HCT116 (cell line): ENCODE measurements around the gene GDPD3. TPM values are rescaled to one million over a fixed set of nuclear protein-coding genes. Genes with fewer than 3 reads are reported as not detected.

Source experiments
- ATAC-seq: fragments of 200-7000 bp; cut with Tn5 transposase; 2 replicates; pipeline ENCODE4 v1.9.1; 2020; ENCODE audit warnings: mild to moderate bottlenecking, moderate library complexity
- BruUV-seq: library from RNA; stranded (reverse); fragments of 400-500 nt; replicated peaks from 2 replicates; lab custom pipeline; 2021; lab: Mats Ljungman, UMichigan
- CTCF ChIA-PET: fragments of 300-600 bp; sonication (Branson Sonifier 250); formaldehyde crosslinking; loops from one replicate; lab custom pipeline; 2021; ENCODE audit warnings: antibody characterized with exemption; lab: Charles Lee
- POLR2A ChIA-PET: fragments of 300-600, 350-600 bp; sonication (Branson Sonifier 250); formaldehyde crosslinking; loops from one replicate; lab custom pipeline; 2021; ENCODE audit warnings: antibody characterized with exemption; lab: Charles Lee
- RAD21 ChIA-PET, 2 experiments: fragments of 300-600 bp; sonication (Branson Sonifier 250); formaldehyde crosslinking; loops; one replicate each; lab custom pipeline; 2023; ENCODE audit warnings: low total read pairs in 2 of 2; ENCODE audit not compliant: uncharacterized antibody in 2 of 2, unreplicated experiment in 2 of 2, low non-redundant PET in 1 of 2; lab: Charles Lee
- DNase-seq: peaks from one replicate; pipeline ENCODE4 v3.0.0-alpha.2; 2010; ENCODE audit warnings: low read depth, low spot score
- H2AFZ ChIP-seq: fragments of 200-600 bp; shearing (Covaris generic), sonication (generic); 2 replicates; pipeline ENCODE4 v1.6.1; 2017; ENCODE audit warnings: low read depth, mixed run types, mixed read lengths, antibody characterized with exemption, low read length; ENCODE audit not compliant: poor library complexity, severe bottlenecking
- H3K27ac ChIP-seq: 2 replicates; pipeline ENCODE4 v1.5.1; 2012; ENCODE audit warnings: low read depth, low read length
- H3K27me3 ChIP-seq: fragments of 200-600 bp; sonication (generic); 2 replicates; pipeline ENCODE4 v1.6.1; 2016; ENCODE audit warnings: mixed run types, low read length, mixed read lengths; ENCODE audit not compliant: insufficient read depth
- H3K36me3 ChIP-seq, 2 experiments: fragments of 200-500 bp in 1 of 2; fragments of 200-600 bp in 1 of 2; sonication (Bioruptor generic) in 1 of 2; sonication (generic) in 1 of 2; 2 replicates each; pipeline versions ENCODE4 v1.5.1 to v1.6.1; 2014 to 2016; ENCODE audit warnings: low read length in 2 of 2, inconsistent platforms in 1 of 2, mixed read lengths in 1 of 2, mixed run types in 1 of 2; ENCODE audit not compliant: insufficient read depth in 2 of 2, control insufficient read depth in 1 of 2
- H3K4me1 ChIP-seq, 2 experiments: fragments of 200-600 bp in 1 of 2; sonication (generic) in 1 of 2; 2 replicates each; pipeline versions ENCODE4 v1.5.1 to v1.6.1; 2012 to 2017; ENCODE audit warnings: low read length in 2 of 2, inconsistent platforms in 1 of 2, mild to moderate bottlenecking in 1 of 2, mixed read lengths in 1 of 2, mixed run types in 1 of 2, moderate library complexity in 1 of 2; ENCODE audit not compliant: insufficient read depth in 2 of 2, control insufficient read depth in 1 of 2
- H3K4me2 ChIP-seq: fragments of 200-600 bp; sonication (generic); 2 replicates; pipeline ENCODE4 v1.6.1; 2017; ENCODE audit warnings: mixed run types, low read length, mixed read lengths
- H3K4me3 ChIP-seq, 2 experiments: fragments of 200-600 bp in 1 of 2; sonication (generic) in 1 of 2; replicated peaks in 1 of 2; 2 replicates each; pipeline ENCODE4 v1.5.1; 2011 to 2016; ENCODE audit warnings: low read length in 2 of 2, control low read depth in 1 of 2, low read depth in 1 of 2, mild to moderate bottlenecking in 1 of 2, mixed read lengths in 1 of 2, mixed run types in 1 of 2
- H3K79me2 ChIP-seq: fragments of 200-600 bp; sonication (generic); 2 replicates; pipeline ENCODE4 v1.6.1; 2017; ENCODE audit warnings: mild to moderate bottlenecking, mixed run types, low read length, moderate library complexity, mixed read lengths; ENCODE audit not compliant: insufficient read depth
- H3K9ac ChIP-seq: fragments of 200-600 bp; sonication (generic); 2 replicates; pipeline ENCODE4 v1.6.1; 2016; ENCODE audit warnings: low read length, mixed read lengths
- H3K9me2 ChIP-seq: fragments of 200-600 bp; sonication (generic), shearing (Covaris generic); 2 replicates; pipeline ENCODE4 v1.6.1; 2017; ENCODE audit warnings: mixed run types, mild to moderate bottlenecking, moderate library complexity; ENCODE audit not compliant: insufficient read depth
- H3K9me3 ChIP-seq, 2 experiments: fragments of 200-500 bp in 1 of 2; fragments of 200-600 bp in 1 of 2; sonication (Bioruptor generic) in 1 of 2; sonication (generic) in 1 of 2; 2 replicates each; pipeline ENCODE4 v1.6.1; 2014 to 2017; ENCODE audit warnings: low read length in 2 of 2, mixed read lengths in 2 of 2, inconsistent platforms in 1 of 2, low read depth in 1 of 2, mild to moderate bottlenecking in 1 of 2, mixed run types in 1 of 2, moderate library complexity in 1 of 2; ENCODE audit not compliant: control insufficient read depth in 1 of 2, insufficient read depth in 1 of 2
- H4K20me1 ChIP-seq: fragments of 200-600 bp; sonication (generic), shearing (Covaris generic); 2 replicates; pipeline ENCODE4 v1.6.1; 2017; ENCODE audit warnings: mixed run types, mild to moderate bottlenecking, moderate library complexity; ENCODE audit not compliant: insufficient read depth
- ATF3 ChIP-seq: IDR thresholded peaks from 2 replicates; pipeline ENCODE4 v1.6.1; 2012
- EZH2 ChIP-seq: fragments of 200-600 bp; sonication (generic); IDR thresholded peaks from 2 replicates; pipeline ENCODE4 v1.6.1; 2017; ENCODE audit warnings: antibody characterized with exemption, mixed run types
- FOSL1 ChIP-seq: IDR thresholded peaks from 2 replicates; pipeline ENCODE4 v1.6.1; 2012; ENCODE audit warnings: low read depth
- JUND ChIP-seq: IDR thresholded peaks from 2 replicates; pipeline ENCODE4 v1.6.1; 2012
- MAX ChIP-seq: IDR thresholded peaks from 2 replicates; pipeline ENCODE4 v1.6.1; 2012
- POLR2AphosphoS5 ChIP-seq: IDR thresholded peaks from 2 replicates; pipeline ENCODE4 v1.6.1; 2011; ENCODE audit warnings: mild to moderate bottlenecking, low read depth, low read length, moderate library complexity
- RAD21 ChIP-seq: IDR thresholded peaks from 2 replicates; pipeline ENCODE4 v1.6.1; 2012; ENCODE audit warnings: low read depth, mild to moderate bottlenecking
- ZFX ChIP-seq: fragments of 450-650 bp; IDR thresholded peaks from 2 replicates; pipeline ENCODE4 v1.6.1; 2017
- intact Hi-C: fragments of 100-400 bp; cut with micrococcal nuclease; formaldehyde crosslinking; loops from 2 replicates; pipeline ENCODE4 v1.10.0; 2022
- total RNA-seq: library from RNA; stranded (reverse); gene quantifications from one replicate; pipeline ENCODE4 v1.2.1, GENCODE V29; 2021; ENCODE audit not compliant: unreplicated experiment

Gene GDPD3
- total RNA-seq, 1 experiment from 2014 or later, result 7.0 TPM

DNA sequence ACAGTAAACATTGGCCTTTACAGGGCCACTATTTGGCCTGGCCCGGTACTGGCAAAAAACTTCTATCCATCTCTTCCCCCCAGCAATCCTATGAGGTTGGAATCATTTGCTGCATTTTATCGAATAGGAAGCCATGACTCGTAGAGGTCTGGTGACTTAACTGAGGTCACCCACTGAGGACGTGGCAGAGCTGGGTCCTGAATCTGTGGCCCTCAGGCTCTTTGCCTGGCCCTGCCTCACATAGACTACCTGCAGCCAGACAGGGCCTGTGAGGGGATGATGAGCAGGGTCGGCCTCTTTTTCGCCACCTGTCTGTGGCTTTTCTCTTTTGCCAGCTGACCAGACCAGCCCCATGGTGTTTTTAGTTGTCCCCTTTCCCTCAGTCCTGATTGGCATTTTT is 35.7 kb downstream of the GDPD3 start:
- Histone ChIP-seq H3K9ac (peak overlapping the region; percentile 97; the same call in 1 of the 2 replicates), H3K27ac (no peak overlapping the region), H3K79me2 (peaks cover 61% of the 10 kb centered on the region), H3K4me3 (peak overlapping the region in 1 of 2 experiments; percentile 88; a peak in 2 of 4 replicates), H3K4me2 (peak overlapping the region; percentile 90), H4K20me1 (0 out of 2 replicates have a peak, but pooled peaks cover 4% of the 10 kb centered on the region), H3K4me1 (peaks cover 14 to 22% of the 10 kb centered on the region in 2 experiments; a peak in 3 of 4 replicates), H2AFZ (no peak overlapping the region), H3K36me3 (peaks cover 31 to 40% of the 10 kb centered on the region in 2 experiments; a peak in 3 of 4 replicates), H3K9me3 (no peaks in the 10 kb centered on the region), H3K27me3 (no peaks in the 10 kb centered on the region), H3K9me2 (no peaks in the 10 kb centered on the region)
- intact Hi-C loops, result no loop called here
- ChIA-PET CTCF (interaction anchor here (2.0 kb wide), 1 partner anchor 14 kb away, joined by 6 read pairs; the partner anchor contains the start of gene TBX6), POLR2A (no interaction called here), RAD21 (no interaction called here)
- TF ChIP-seq ZFX, result no peak
- TF ChIP-seq JUND, result no peak
- TF ChIP-seq RAD21, result no peak
- TF ChIP-seq ATF3, result no peak
- BruUV-seq, result no TSS peak
- DNase-seq (no peak), ATAC-seq (no peak)

- Histone ChIP-seq H3K9me2 (no peaks in the 10 kb centered on the region), H3K9ac (peak overlapping the region; percentile 97), H4K20me1 (0 out of 2 replicates have a peak, but pooled peaks cover 8% of the 10 kb centered on the region), H3K27ac (peak overlapping the region; percentile 80), H3K4me1 (peaks cover 14 to 22% of the 10 kb centered on the region in 2 experiments; a peak in 3 of 4 replicates), H3K4me3 (peak overlapping the region; percentile 88 to 99), H3K9me3 (no peaks in the 10 kb centered on the region), H3K36me3 (peaks cover 23 to 41% of the 10 kb centered on the region in 2 experiments; a peak in 3 of 4 replicates), H3K4me2 (peak overlapping the region; percentile 90), H3K79me2 (peaks cover 61% of the 10 kb centered on the region), H3K27me3 (no peaks in the 10 kb centered on the region), H2AFZ (no peak overlapping the region)
- BruUV-seq, result TSS peak; percentile 47
- POLR2A ChIA-PET, result interaction anchor here (0.9 kb wide), 1 partner anchor 16 kb away, joined by 3 read pairs; no protein-coding TSS in a partner anchor
- ATAC-seq (peak; percentile 18), DNase-seq (no peak)
- CTCF ChIA-PET, result interaction anchor here (2.0 kb wide), 1 partner anchor 15 kb away, joined by 6 read pairs; the partner anchor contains the start of gene TBX6
- TF ChIP-seq FOSL1 (no peak), EZH2 (no peak), POLR2AphosphoS5 (no peak), MAX (no peak), ZFX (0 out of 2 replicates have a peak, but pooled peaks have one; percentile 30)
- RAD21 ChIA-PET, result no interaction called here
- intact Hi-C loops, result no loop called here
Observed at GRCh38 chr16:30076276-30076791, 37.0 kb downstream of the GDPD3 start.
